IMR-90 (cell line): ENCODE data around the gene GABPB1. TPM values are rescaled to one million over a fixed set of nuclear protein-coding genes. Genes with fewer than 3 reads are reported as not detected.

Experiments used
- ATAC-seq: fragments of 200-7000 bp; cut with Tn5 transposase; 2 replicates; pipeline ENCODE4 v1.9.1; 2020; ENCODE audit warnings: low read depth, mild to moderate bottlenecking, moderate library complexity
- BruUV-seq: library from RNA; stranded (reverse); fragments of 400-500 nt; replicated peaks from 2 replicates; lab custom pipeline; 2021; lab: Mats Ljungman, UMichigan
- CTCF ChIA-PET: fragments of 300-600 bp; formaldehyde crosslinking; extraction: SDS; loops from one replicate; lab custom pipeline; 2021; ENCODE audit warnings: antibody characterized with exemption; lab: Yijun Ruan, JAX
- POLR2A ChIA-PET: fragments of 300-600 bp; sonication (Branson Sonifier 250); formaldehyde crosslinking; loops from one replicate; lab custom pipeline; 2022; ENCODE audit warnings: antibody characterized with exemption; ENCODE audit not compliant: unreplicated experiment; lab: Charles Lee
- DNase-seq: peaks from one replicate; pipeline ENCODE4 v3.0.0; 2013
- H2AFZ ChIP-seq: replicated peaks from 2 replicates; pipeline ENCODE3; 2013; ENCODE audit warnings: low read length, mild to moderate bottlenecking; ENCODE audit not compliant: poor library complexity
- H2AK5ac ChIP-seq: 2 replicates; pipeline ENCODE4 v1.6.1; 2013; ENCODE audit warnings: low read depth, low read length, inconsistent platforms
- H2AK9ac ChIP-seq: replicated peaks from 2 replicates; pipeline ENCODE3; 2013; ENCODE audit warnings: mild to moderate bottlenecking, low read depth, low read length, moderate library complexity; ENCODE audit not compliant: poor library complexity
- H2BK120ac ChIP-seq: 2 replicates; pipeline ENCODE4 v1.6.1; 2013; ENCODE audit warnings: low read depth, low read length, inconsistent platforms
- H2BK15ac ChIP-seq: 3 replicates; pipeline ENCODE4 v1.6.1; 2013; ENCODE audit warnings: low read depth, low read length, inconsistent platforms
- H2BK20ac ChIP-seq: 2 replicates; pipeline ENCODE4 v1.6.1; 2013; ENCODE audit warnings: low read depth, mild to moderate bottlenecking, inconsistent platforms, low read length, moderate library complexity
- H2BK5ac ChIP-seq: 2 replicates; pipeline ENCODE4 v1.6.1; 2013; ENCODE audit warnings: mild to moderate bottlenecking, low read depth, low read length, inconsistent platforms; ENCODE audit not compliant: poor library complexity, severe bottlenecking
- H3K14ac ChIP-seq: replicated peaks from 2 replicates; pipeline ENCODE4 v1.6.1; 2013; ENCODE audit warnings: low read depth, low read length, inconsistent platforms
- H3K18ac ChIP-seq: 2 replicates; pipeline ENCODE4 v1.6.1; 2013; ENCODE audit warnings: low read depth, low read length, control low read depth
- H3K23ac ChIP-seq: 2 replicates; pipeline ENCODE4 v1.6.1; 2013; ENCODE audit warnings: low read depth, low read length, inconsistent platforms
- H3K27ac ChIP-seq: 2 replicates; pipeline ENCODE4 v1.5.1; 2013; ENCODE audit warnings: mild to moderate bottlenecking, control low read depth, low read length; ENCODE audit not compliant: insufficient read depth
- H3K27me3 ChIP-seq: 2 replicates; pipeline ENCODE4 v1.6.1; 2013; ENCODE audit warnings: low read length; ENCODE audit not compliant: control insufficient read depth, insufficient read depth
- H3K36me3 ChIP-seq: 2 replicates; pipeline ENCODE4 v1.6.1; 2013; ENCODE audit warnings: low read length, mixed read lengths; ENCODE audit not compliant: control insufficient read depth, insufficient read depth
- H3K4ac ChIP-seq: 2 replicates; pipeline ENCODE4 v1.6.1; 2013; ENCODE audit warnings: low read depth, low read length, inconsistent platforms
- H3K4me1 ChIP-seq: 2 replicates; pipeline ENCODE4 v1.6.1; 2013; ENCODE audit warnings: low read length, mixed read lengths; ENCODE audit not compliant: control insufficient read depth, insufficient read depth
- H3K4me2 ChIP-seq: 2 replicates; pipeline ENCODE4 v1.6.1; 2013; ENCODE audit warnings: low read depth, mild to moderate bottlenecking, control low read depth, low read length, moderate library complexity
- H3K4me3 ChIP-seq: 2 replicates; pipeline ENCODE4 v1.5.1; 2013; ENCODE audit warnings: low read depth, mild to moderate bottlenecking, control low read depth, low read length, moderate library complexity; ENCODE audit not compliant: insufficient read depth
- H3K56ac ChIP-seq: 2 replicates; pipeline ENCODE4 v1.6.1; 2013; ENCODE audit warnings: low read length, inconsistent platforms; ENCODE audit not compliant: insufficient read depth; ENCODE audit errors: extremely low read depth
- H3K79me1 ChIP-seq, 2 experiments: 2 replicates each; pipeline ENCODE4 v1.6.1; 2013; ENCODE audit warnings: low read length in 2 of 2, inconsistent platforms in 1 of 2, low read depth in 1 of 2
- H3K9ac ChIP-seq: 2 replicates; pipeline ENCODE4 v1.6.1; 2013; ENCODE audit warnings: low read depth, low read length, control low read depth
- H3K9me1 ChIP-seq: 2 replicates; pipeline ENCODE4 v1.6.1; 2013; ENCODE audit warnings: low read length, inconsistent platforms; ENCODE audit not compliant: insufficient read depth
- H3K9me3 ChIP-seq: 2 replicates; pipeline ENCODE4 v1.6.1; 2013; ENCODE audit warnings: low read length; ENCODE audit not compliant: control insufficient read depth, insufficient read depth
- H4K20me1 ChIP-seq: 2 replicates; pipeline ENCODE4 v1.6.1; 2013; ENCODE audit warnings: low read length, inconsistent platforms; ENCODE audit not compliant: insufficient read depth
- H4K5ac ChIP-seq: 2 replicates; pipeline ENCODE4 v1.6.1; 2013; ENCODE audit warnings: mild to moderate bottlenecking, low read depth, low read length, control low read depth
- H4K8ac ChIP-seq, 2 experiments: 2 replicates each; pipeline ENCODE4 v1.6.1; 2013; ENCODE audit warnings: low read depth in 2 of 2, low read length in 2 of 2, control low read depth in 1 of 2, inconsistent platforms in 1 of 2
- H4K91ac ChIP-seq: 2 replicates; pipeline ENCODE4 v1.6.1; 2013; ENCODE audit warnings: low read depth, low read length, inconsistent platforms; ENCODE audit not compliant: insufficient read depth
- BHLHE40 ChIP-seq: fragments of 150-350 bp; IDR thresholded peaks from 2 replicates; pipeline ENCODE4 v1.6.1; 2016; ENCODE audit warnings: mild to moderate bottlenecking, low read depth, low read length
- FOS ChIP-seq: fragments of 150-350 bp; IDR thresholded peaks from 2 replicates; pipeline ENCODE4 v1.6.1; 2016; ENCODE audit warnings: low read depth, low read length
- RCOR1 ChIP-seq: IDR thresholded peaks from 2 replicates; pipeline ENCODE4 v1.6.1; 2012; ENCODE audit warnings: mild to moderate bottlenecking, low read length, improper control_type of control experiment; ENCODE audit not compliant: insufficient replicate concordance
- RFX5 ChIP-seq: IDR thresholded peaks from 2 replicates; pipeline ENCODE4 v1.8.0; 2012; ENCODE audit warnings: low read depth, mild to moderate bottlenecking, low read length, moderate library complexity
- WGBS, 2 experiments: methylation state at CpG; one replicate each; pipeline versions ENCODE4 v1.1.5 to v1.1.7; 2013; ENCODE audit warnings: missing lambda C conversion rate in 2 of 2; ENCODE audit not compliant: insufficient read length in 1 of 2; ENCODE audit errors: extremely low coverage in 2 of 2; 5-methylcytosine and 5-hydroxymethylcytosine counted together
- dilution Hi-C: fragments of 300-500 bp; cut with HindIII; formaldehyde crosslinking; loops from one replicate; pipeline ENCODE4 v1.14.3; 2018; ENCODE audit warnings: low sequenced_read_pairs; ENCODE audit not compliant: unreplicated experiment
- in situ Hi-C: fragments of 300-500 bp; cut with MboI; formaldehyde crosslinking; loops from 3 replicates; pipeline ENCODE4 v1.14.3; 2019; ENCODE audit warnings: low sequenced_read_pairs, inconsistent platforms, mixed read lengths
- intact Hi-C: fragments of 100-400 bp; cut with micrococcal nuclease; formaldehyde crosslinking; loops from 2 replicates; pipeline ENCODE4 v1.10.0; 2022
- polyA plus RNA-seq, 3 experiments: library from polyadenylated mRNA; depleted of rRNA; stranded (reverse); fragments of >200 nt; gene quantifications; 2 replicates each; pipeline ENCODE4 v1.2.3, GENCODE V29; 2012; ENCODE audit warnings: low replicate concordance in 1 of 3
- total RNA-seq: library from RNA; depleted of rRNA; stranded (reverse); fragments of >200 nt; gene quantifications from 2 replicates; pipeline ENCODE4 v1.2.3, GENCODE V29; 2012

Gene GABPB1
- total and polyA plus RNA-seq, 2 of the 4 experiments (the other 2 are of a cell fraction): 26.3 to 89.3 TPM

DNA sequence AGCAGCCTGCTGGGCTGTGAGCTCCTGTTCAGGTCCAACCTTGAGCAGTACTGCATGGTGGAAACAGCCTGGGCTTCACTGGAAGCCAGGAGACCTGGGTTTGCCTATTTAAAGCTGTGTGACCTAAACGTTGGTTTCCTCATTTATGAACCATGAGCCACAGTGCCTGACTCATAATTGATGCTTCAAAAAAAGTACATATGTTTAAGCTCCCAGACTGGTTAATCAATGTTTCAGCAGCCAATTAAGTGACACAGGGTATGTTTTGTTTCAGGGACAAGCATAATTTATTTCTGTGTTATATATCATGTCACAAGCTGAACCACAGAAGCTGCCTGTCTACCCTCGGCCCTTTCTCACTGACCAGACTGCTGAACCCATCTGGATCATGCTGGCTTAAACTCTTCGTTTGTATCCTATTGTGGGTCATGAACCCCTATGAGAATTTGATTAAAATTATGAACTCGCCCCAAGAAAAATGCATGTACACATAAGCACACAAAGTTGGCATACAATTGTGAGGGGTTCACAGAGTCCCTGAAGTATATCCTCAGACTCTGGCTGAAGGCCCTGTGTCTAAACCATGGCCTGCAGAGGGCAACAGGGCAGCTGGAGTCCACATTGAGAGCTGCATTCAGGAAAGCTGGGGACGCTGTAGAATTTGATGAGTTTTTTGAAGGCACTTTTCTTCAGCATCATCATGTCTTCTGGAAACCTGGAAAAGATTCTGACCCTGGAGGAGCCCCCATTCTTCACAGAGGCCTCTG, 113.1 kb downstream of the GABPB1 start:
- no peaks in the 10 kb centered on the region for H3K9me3 ChIP-seq
- no peaks in the 10 kb centered on the region for H3K27me3 ChIP-seq
- no peaks in the 10 kb centered on the region for H3K9me1 ChIP-seq
- no peak overlapping the region for H2BK120ac ChIP-seq
- ChIA-PET POLR2A (no interaction called here), CTCF (interaction anchor here (1.3 to 2.1 kb wide), 2 partner anchors 11 to 47 kb away, joined by 3 to 9 read pairs; no protein-coding TSS in a partner anchor)
- no peak overlapping the region for H2AK5ac ChIP-seq
- no peak overlapping the region for H3K18ac ChIP-seq
- H3K56ac ChIP-seq: no peak overlapping the region
- no peak overlapping the region for H2AK9ac ChIP-seq
- no peaks in the 10 kb centered on the region for H3K79me1 ChIP-seq
- BruUV-seq: no TSS peak
- H3K4me1 ChIP-seq: no peaks in the 10 kb centered on the region; the same call in 1 of the 2 replicates
- TF ChIP-seq RCOR1: no peak
- no peak for TF ChIP-seq BHLHE40
- 0 out of 2 replicates have a peak, but pooled peaks have one; percentile 13 for TF ChIP-seq FOS
- TF ChIP-seq RFX5: no peak
- H3K14ac ChIP-seq: no peak overlapping the region
- peak; percentile 63; the same call in 1 of the 2 replicates for ATAC-seq
- no peak overlapping the region for H3K4ac ChIP-seq
- no peak overlapping the region for H4K91ac ChIP-seq
- in situ Hi-C loops (no loop called here), intact Hi-C loops (no loop called here), dilution Hi-C loops (no loop called here)
- no peak overlapping the region for H2BK15ac ChIP-seq
- no peak overlapping the region for H2BK5ac ChIP-seq
- no peaks in the 10 kb centered on the region for H4K20me1 ChIP-seq
- no peak overlapping the region for H3K27ac ChIP-seq
- H2BK20ac ChIP-seq: no peak overlapping the region
- H2AFZ ChIP-seq: no peak overlapping the region
- peak; percentile 70 for DNase-seq
- no peak overlapping the region for H4K5ac ChIP-seq
- H3K4me2 ChIP-seq: no peak overlapping the region
- no peaks in the 10 kb centered on the region for H3K36me3 ChIP-seq
- H4K8ac ChIP-seq: no peak overlapping the region; a peak in 1 of 4 replicates
- no peak overlapping the region for H3K9ac ChIP-seq
- no peak overlapping the region for H3K23ac ChIP-seq
- no peak overlapping the region for H3K4me3 ChIP-seq
- WGBS, 2 experiments: no CpG with 5 or more reads among the region's 5 CpGs
